Myocyte (in vitro differentiated cells): Measurements from ENCODE around the gene ACYP2. TPM values are rescaled to one million over a fixed set of nuclear protein-coding genes. Genes with fewer than 3 reads are reported as not detected.
A peak's percentile ranks its signal among the peaks of the same experiment; 100 is the strongest.
"Not testable (repeated sequence)": the region's sequence is repeated elsewhere in the genome, so short reads cannot be mapped to it uniquely, and the experiment has no call there.

Experiments
- DNase-seq: peaks from one replicate; pipeline ENCODE4 v3.0.0-alpha.2; 2012; ENCODE audit warnings: low read depth
- total RNA-seq: library from RNA; depleted of rRNA; stranded (reverse); fragments of >200 nt; gene quantifications from 2 replicates; pipeline ENCODE4 v1.2.3, GENCODE V29; 2014

Gene ACYP2
- total RNA-seq, 1 donor from 2014 or later = 58.4 TPM

GRCh38 chr2:54313147-54313546 lies 197.7 kb downstream of the ACYP2 start:
- no peak for DNase-seq

GRCh38 chr2:54317973-54318372 lies 202.6 kb downstream of the ACYP2 start:
- DNase-seq = no peak

GRCh38 chr2:54318821-54319220 lies 203.4 kb downstream of the ACYP2 start:
- DNase-seq = peak; percentile 9

- peak; percentile 10 for DNase-seq
Measured at GRCh38 chr2:54321047-54321446, 205.6 kb downstream of the ACYP2 start.

- DNase-seq = not testable (repeated sequence)
Measured at GRCh38 chr2:54324517-54324916, 209.1 kb downstream of the ACYP2 start.

GRCh38 chr2:54325148-54325547 lies 209.7 kb downstream of the ACYP2 start:
- DNase-seq = no peak

- DNase-seq = peak; percentile 17
Measured at GRCh38 chr2:54329482-54330161, 214.2 kb downstream of the ACYP2 start.

GRCh38 chr2:54330162-54330925 lies 214.9 kb downstream of the ACYP2 start:
- DNase-seq = peak; percentile 99

- no peak for DNase-seq
Measured at GRCh38 chr2:54330926-54331835, 215.8 kb downstream of the ACYP2 start.

GRCh38 chr2:54332386-54332785 lies 217.0 kb downstream of the ACYP2 start:
- DNase-seq = no peak

- peak; percentile 45 for DNase-seq
Measured at GRCh38 chr2:54336136-54336976, 220.9 kb downstream of the ACYP2 start.

- DNase-seq = no peak
Measured at GRCh38 chr2:54336977-54337255, 221.5 kb downstream of the ACYP2 start.

GRCh38 chr2:54341656-54342055 lies 226.2 kb downstream of the ACYP2 start:
- DNase-seq = peak; percentile 14

- DNase-seq = no peak
Measured at GRCh38 chr2:54342603-54343002, 227.2 kb downstream of the ACYP2 start.

GRCh38 chr2:54347622-54348021 lies 232.2 kb downstream of the ACYP2 start:
- no peak for DNase-seq

GRCh38 chr2:54348646-54349045 lies 233.2 kb downstream of the ACYP2 start:
- DNase-seq = peak; percentile 8

- peak; percentile 37 for DNase-seq
Measured at GRCh38 chr2:54350426-54350825, 235.0 kb downstream of the ACYP2 start.

- no peak for DNase-seq
Measured at GRCh38 chr2:54353216-54353615, 237.8 kb downstream of the ACYP2 start.
